Activated CD8-positive, alpha-beta T cell treated with anti-CD3 and anti-CD28 coated beads, Interleukin-2, amount 10 ng/mL, durations not matched to agents 7 days and 5 days (primary cell): ENCODE data around the gene TMEM87B. TPM values are rescaled to one million over a fixed set of nuclear protein-coding genes. Genes with fewer than 3 reads are reported as not detected.
"Not testable (repeated sequence)": the region's sequence is repeated elsewhere in the genome, so short reads cannot be mapped to it uniquely, and the experiment has no call there.

Source experiments
- ATAC-seq: fragments of 150-1000 bp; cut with Tn5 transposase; one replicate; pipeline ENCODE4 v1.10.0; 2021; ENCODE audit warnings: moderate library complexity
- CTCF ChIA-PET: fragments of 350-600 bp; sonication (Branson Sonifier 250); formaldehyde crosslinking; loops from one replicate; lab custom pipeline; 2021; ENCODE audit warnings: antibody characterized with exemption; lab: Charles Lee
- POLR2A ChIA-PET: fragments of 350-600 bp; sonication (Branson Sonifier 250); formaldehyde crosslinking; loops from one replicate; lab custom pipeline; 2021; ENCODE audit warnings: antibody characterized with exemption; lab: Charles Lee
- DNase-seq: peaks from one replicate; pipeline ENCODE4 v3.0.0-alpha.2; 2020
- H3K27ac Mint-ChIP-seq: one replicate; pipeline ENCODE4 v1.8.0; 2021; ENCODE audit warnings: mild to moderate bottlenecking, mixed read lengths
- H3K27me3 Mint-ChIP-seq: one replicate; pipeline ENCODE4 v1.8.0; 2021; ENCODE audit warnings: low read depth, mixed read lengths
- H3K36me3 Mint-ChIP-seq: one replicate; pipeline ENCODE4 v1.8.0; 2021; ENCODE audit warnings: low read depth, mixed read lengths
- H3K4me1 Mint-ChIP-seq: one replicate; pipeline ENCODE4 v1.8.0; 2021; ENCODE audit warnings: low read depth, mixed read lengths
- H3K4me3 Mint-ChIP-seq: one replicate; pipeline ENCODE4 v1.8.0; 2021; ENCODE audit warnings: mild to moderate bottlenecking, mixed read lengths
- H3K9me3 Mint-ChIP-seq: one replicate; pipeline ENCODE4 v1.8.0; 2022; ENCODE audit warnings: mixed read lengths; ENCODE audit not compliant: insufficient read depth
- total RNA-seq, 2 experiments: library from RNA; stranded (reverse); gene quantifications; one replicate each; pipeline ENCODE4 v1.2.3, GENCODE V29; 2021

TMEM87B gene
- total RNA-seq, 2 experiments from 2014 or later = 18.6 to 19.9 TPM

- Mint-ChIP-seq H3K36me3 (no peaks in the 10 kb centered on the region), H3K27me3 (peaks cover 42% of the 10 kb centered on the region), H3K4me3 (peak overlapping the region; percentile 53), H3K4me1 (peaks cover 11% of the 10 kb centered on the region), H3K27ac (no peak overlapping the region), H3K9me3 (no peaks in the 10 kb centered on the region)
- DNase-seq = no peak
- ChIA-PET CTCF (interaction anchor here (0.7 to 1.9 kb wide), 2 partner anchors 16 to 17 kb away, joined by 3 to 6 read pairs; no protein-coding TSS in a partner anchor), POLR2A (interaction anchor here (1.1 kb wide), 1 partner anchor 11 kb away, joined by 3 read pairs; no protein-coding TSS in a partner anchor)
- ATAC-seq = peak; percentile 45
Measured at GRCh38 chr2:112137516-112138158, 82.6 kb downstream of the TMEM87B start.

- ChIA-PET CTCF (interaction anchor here (0.7 to 1.9 kb wide), 2 partner anchors 17 kb away, joined by 3 to 6 read pairs; no protein-coding TSS in a partner anchor), POLR2A (interaction anchor here (1.1 kb wide), 1 partner anchor 10 kb away, joined by 3 read pairs; no protein-coding TSS in a partner anchor)
- DNase-seq = no peak
- no peak within 1 kb of the TSS for H3K27ac Mint-ChIP-seq
- H3K27me3 Mint-ChIP-seq = peaks cover 44% of the 10 kb centered on the region
- no peaks in the 10 kb centered on the region for H3K9me3 Mint-ChIP-seq
- H3K4me3 Mint-ChIP-seq = peak within 1 kb of the TSS; percentile 53
- ATAC-seq = peak; percentile 32
- H3K4me1 Mint-ChIP-seq = peaks cover 9% of the 10 kb centered on the region
- H3K36me3 Mint-ChIP-seq = no peaks in the 10 kb centered on the region
Measured at GRCh38 chr2:112138159-112139032, 83.3 kb downstream of the TMEM87B start, which contains the start of gene FBLN7. TSS of gene FBLN7 (plus strand) at chr2:112138385. CDS start at chr2:112138656, 271 bp downstream.

- CTCF ChIA-PET = interaction anchor here (1.9 kb wide), 1 partner anchor 17 kb away, joined by 6 read pairs; no protein-coding TSS in a partner anchor
- DNase-seq, H3K4me3 Mint-ChIP-seq, H3K9me3 Mint-ChIP-seq, POLR2A ChIA-PET, H3K27ac Mint-ChIP-seq, ATAC-seq, H3K36me3 Mint-ChIP-seq, H3K4me1 Mint-ChIP-seq: not testable (repeated sequence)
- H3K27me3 Mint-ChIP-seq = peaks cover 46% of the 10 kb centered on the region
Measured at GRCh38 chr2:112139033-112139614, 84.1 kb downstream of the TMEM87B start.

- DNase-seq, H3K9me3 Mint-ChIP-seq, H3K36me3 Mint-ChIP-seq, H3K4me3 Mint-ChIP-seq, POLR2A ChIA-PET, H3K4me1 Mint-ChIP-seq, H3K27ac Mint-ChIP-seq, ATAC-seq: not testable (repeated sequence)
- CTCF ChIA-PET = interaction anchor here (1.0 kb wide), 1 partner anchor 18 kb away, joined by 3 read pairs; no protein-coding TSS in a partner anchor
- peaks cover 46% of the 10 kb centered on the region for H3K27me3 Mint-ChIP-seq
Measured at GRCh38 chr2:112139661-112140204, 84.7 kb downstream of the TMEM87B start.

GRCh38 chr2:112140205-112140802 lies 85.2 kb downstream of the TMEM87B start:
- Mint-ChIP-seq H3K4me1 (peaks cover 9% of the 10 kb centered on the region), H3K4me3 (no peak overlapping the region), H3K27ac (no peak overlapping the region), H3K9me3 (no peaks in the 10 kb centered on the region), H3K36me3 (no peaks in the 10 kb centered on the region), H3K27me3 (peaks cover 46% of the 10 kb centered on the region)
- CTCF ChIA-PET = interaction anchor here (1.0 kb wide), 1 partner anchor 18 kb away, joined by 3 read pairs; no protein-coding TSS in a partner anchor
- DNase-seq (no peak), ATAC-seq (no peak)
- POLR2A ChIA-PET = no interaction called here

GRCh38 chr2:112140899-112141625 lies 86.0 kb downstream of the TMEM87B start:
- ATAC-seq = no peak
- CTCF ChIA-PET = interaction anchor here (1.0 kb wide), 1 partner anchor 19 kb away, joined by 3 read pairs; no protein-coding TSS in a partner anchor
- POLR2A ChIA-PET = no interaction called here

GRCh38 chr2:112141626-112142007 lies 86.5 kb downstream of the TMEM87B start:
- DNase-seq (peak; percentile 11), ATAC-seq (no peak)
- POLR2A ChIA-PET = no interaction called here
- no peaks in the 10 kb centered on the region for H3K36me3 Mint-ChIP-seq
- CTCF ChIA-PET = interaction anchor here (0.9 kb wide), 1 partner anchor 20 kb away, joined by 3 read pairs; no protein-coding TSS in a partner anchor
- peaks cover 38% of the 10 kb centered on the region for H3K27me3 Mint-ChIP-seq
- H3K4me1 Mint-ChIP-seq = peaks cover 9% of the 10 kb centered on the region
- no peak overlapping the region for H3K27ac Mint-ChIP-seq
- H3K4me3 Mint-ChIP-seq = no peak overlapping the region
- no peaks in the 10 kb centered on the region for H3K9me3 Mint-ChIP-seq

More at GRCh38 chr2:112140899-112141625, 86.0 kb downstream of the TMEM87B start:
- Mint-ChIP-seq H3K4me3 (no peak overlapping the region), H3K36me3 (no peaks in the 10 kb centered on the region), H3K4me1 (peaks cover 9% of the 10 kb centered on the region), H3K9me3 (no peaks in the 10 kb centered on the region), H3K27ac (no peak overlapping the region), H3K27me3 (peaks cover 43% of the 10 kb centered on the region)
- DNase-seq = no peak

GRCh38 chr2:112142525-112143078 lies 87.5 kb downstream of the TMEM87B start:
- POLR2A ChIA-PET = no interaction called here
- H3K27ac Mint-ChIP-seq = no peak overlapping the region
- ATAC-seq (no peak), DNase-seq (peak; percentile 17)
- no peaks in the 10 kb centered on the region for H3K36me3 Mint-ChIP-seq
- no peak overlapping the region for H3K4me3 Mint-ChIP-seq
- H3K9me3 Mint-ChIP-seq = no peaks in the 10 kb centered on the region
- peaks cover 7% of the 10 kb centered on the region for H3K4me1 Mint-ChIP-seq
- peaks cover 40% of the 10 kb centered on the region for H3K27me3 Mint-ChIP-seq
- CTCF ChIA-PET = interaction anchor here (0.9 kb wide), 1 partner anchor 21 kb away, joined by 3 read pairs; no protein-coding TSS in a partner anchor

GRCh38 chr2:112143150-112143549 lies 88.1 kb downstream of the TMEM87B start:
- Mint-ChIP-seq H3K9me3 (no peaks in the 10 kb centered on the region), H3K36me3 (no peaks in the 10 kb centered on the region), H3K27ac (no peak overlapping the region), H3K4me3 (no peak overlapping the region), H3K4me1 (peaks cover 3% of the 10 kb centered on the region), H3K27me3 (peaks cover 36% of the 10 kb centered on the region)
- DNase-seq (peak; percentile 9), ATAC-seq (no peak)
- ChIA-PET POLR2A (no interaction called here), CTCF (no interaction called here)

- H3K9me3 Mint-ChIP-seq = no peaks in the 10 kb centered on the region
- no peak overlapping the region for H3K27ac Mint-ChIP-seq
- H3K27me3 Mint-ChIP-seq = peaks cover 33% of the 10 kb centered on the region
- DNase-seq (no peak), ATAC-seq (no peak)
- CTCF ChIA-PET = no interaction called here
- POLR2A ChIA-PET = no interaction called here
- H3K4me1 Mint-ChIP-seq = no peaks in the 10 kb centered on the region
- no peak overlapping the region for H3K4me3 Mint-ChIP-seq
- H3K36me3 Mint-ChIP-seq = no peaks in the 10 kb centered on the region
Measured at GRCh38 chr2:112144966-112145365, 89.9 kb downstream of the TMEM87B start.
